Measurements from ENCODE around the gene CDPF1. TPM values are rescaled to one million over a fixed set of nuclear protein-coding genes. Genes with fewer than 3 reads are reported as not detected.
"Not testable (repeated sequence)": the region's sequence is repeated elsewhere in the genome, so short reads cannot be mapped to it uniquely, and the experiment has no call there.

CDPF1 gene
- total RNA-seq, 3 donors from 2014 or later, result 6.6 to 10.4 (median 6.7) TPM

- DNase-seq (peak; percentile 68 to 73 (median 68)), ATAC-seq (peak; percentile 80)
- no peak for TF ChIP-seq CTCF (IDR thresholded peaks at IDR 0.05)
- Histone ChIP-seq H3K4me1 (ENCODE audit: low read depth) (peaks cover 33% of the 10 kb centered on the region), H3K36me3 (ENCODE audit: low read depth) (peaks cover 3% of the 10 kb centered on the region), H3K4me3 (no peak overlapping the region), H3K9me3 (no peaks in the 10 kb centered on the region)
- intact Hi-C loops (cut with DNase I, micrococcal nuclease), result no loop called here
These were observed 48.9 kb downstream of the CDPF1 start for GRCh38 chr22:46201059-46201757.

- intact Hi-C loops (cut with DNase I, micrococcal nuclease); ATAC-seq; H3K36me3 ChIP-seq (ENCODE audit: low read depth); H3K4me3 ChIP-seq; DNase-seq; H3K9me3 ChIP-seq: not testable (repeated sequence)
- H3K4me1 ChIP-seq (ENCODE audit: low read depth), result peaks cover 35% of the 10 kb centered on the region
These were observed 51.3 kb downstream of the CDPF1 start for GRCh38 chr22:46198806-46199205.

GRCh38 chr22:46198274-46198673 lies 51.8 kb downstream of the CDPF1 start:
- Histone ChIP-seq H3K4me1 (ENCODE audit: low read depth) (peaks cover 36% of the 10 kb centered on the region), H3K36me3 (ENCODE audit: low read depth) (peaks cover 7% of the 10 kb centered on the region), H3K4me3 (no peak overlapping the region), H3K9me3 (no peaks in the 10 kb centered on the region)
- intact Hi-C loops (cut with DNase I, micrococcal nuclease), result no loop called here
- ATAC-seq, result no peak
- DNase-seq, result no peak
- TF ChIP-seq CTCF (IDR thresholded peaks at IDR 0.05), result no peak

- ATAC-seq, result peak; percentile 61
- no peak overlapping the region for H3K4me3 ChIP-seq
- TF ChIP-seq CTCF (IDR thresholded peaks at IDR 0.05), result no peak
- no peaks in the 10 kb centered on the region for H3K9me3 ChIP-seq
- H3K36me3 ChIP-seq (ENCODE audit: low read depth), result peaks cover 7% of the 10 kb centered on the region
- intact Hi-C loops (cut with DNase I, micrococcal nuclease), result no loop called here
- DNase-seq, result peak; percentile 67 to 76 (median 70)
- H3K4me1 ChIP-seq (ENCODE audit: low read depth), result peaks cover 35% of the 10 kb centered on the region
These were observed 53.8 kb downstream of the CDPF1 start for GRCh38 chr22:46196278-46196677.

- no peak for TF ChIP-seq CTCF (IDR thresholded peaks at IDR 0.05)
- DNase-seq (peak; percentile 85 to 88 (median 87)), ATAC-seq (peak; percentile 88)
- Histone ChIP-seq H3K4me1 (ENCODE audit: low read depth) (peaks cover 35% of the 10 kb centered on the region), H3K9me3 (no peaks in the 10 kb centered on the region), H3K36me3 (ENCODE audit: low read depth) (peaks cover 7% of the 10 kb centered on the region), H3K4me3 (no peak overlapping the region)
- intact Hi-C loops (cut with DNase I, micrococcal nuclease), result no loop called here
These were observed 54.5 kb downstream of the CDPF1 start for GRCh38 chr22:46195487-46196165.

Other genes starting within 250 kb of the CDPF1 start
- gene PPARA, start 99.8 kb downstream of the CDPF1 start, total RNA-seq, result 10 to 100 TPM; 57.9 to 81.4 (median 58.5) TPM
- gene PKDREJ, start 13.1 kb upstream of the CDPF1 start, total RNA-seq, result under 1 TPM; 0.35 to 0.75 (median 0.36) TPM
- 100 to 1,000 TPM in 1 of 3 donors, 10 to 100 TPM in 2; 70.2 to 157 (median 90.7) TPM for gene TTC38, start 17.7 kb upstream of the CDPF1 start, total RNA-seq
- 10 to 100 TPM in 1 of 3 donors, 1 to 10 TPM in 2; 1.6 to 10.9 (median 3.6) TPM for gene GTSE1, start 46.6 kb upstream of the CDPF1 start, total RNA-seq
- gene TRMU, start 85.4 kb upstream of the CDPF1 start, total RNA-seq, result 10 to 100 TPM; 40.5 to 41.5 (median 41.2) TPM

Data from mucosa of descending colon (tissue), 3 donors.